GM19328 (cell line): ENCODE data around the gene IRX2.

Source experiments
- ATAC-seq: cut with Tn5 transposase; IDR thresholded peaks from one replicate; pipeline ENCODE4 v1.9.1; 2021; ENCODE audit warnings: mild to moderate bottlenecking, moderate library complexity; ENCODE audit not compliant: unreplicated experiment

Gene IRX2

DNA sequence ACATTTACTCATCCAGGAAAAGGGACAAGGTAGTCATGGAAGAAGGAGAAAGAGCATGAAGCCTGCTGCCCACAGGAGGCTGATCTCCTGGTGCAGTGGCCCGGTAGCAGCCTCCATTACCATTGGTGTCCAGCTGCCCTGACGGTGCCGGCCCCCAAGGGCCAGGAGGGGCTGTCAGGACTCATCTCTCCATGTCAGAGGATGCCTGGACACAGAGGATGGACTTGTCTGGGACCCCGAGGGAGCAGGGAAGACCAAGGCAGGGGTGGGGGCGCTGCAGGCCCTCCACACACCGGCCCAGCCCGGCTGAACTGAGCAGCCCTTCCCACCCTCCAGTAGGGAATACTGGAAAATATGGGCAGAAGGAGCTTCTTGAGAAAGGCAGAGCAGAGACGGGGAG is 52.2 kb downstream of the IRX2 start:
- no peak for ATAC-seq

GRCh38 chr5:2698581-2698980 is 52.9 kb downstream of the IRX2 start:
- ATAC-seq: no peak

- no peak for ATAC-seq
These were observed 53.9 kb downstream of the IRX2 start for GRCh38 chr5:2697446-2698200.

- ATAC-seq: no peak
These were observed 54.4 kb downstream of the IRX2 start for GRCh38 chr5:2697041-2697440.
